Neural cell (in vitro differentiated cells): Measurements from ENCODE around the gene ZBTB12. TPM values are rescaled to one million over a fixed set of nuclear protein-coding genes. Genes with fewer than 3 reads are reported as not detected.

Experiments used
- H2AFZ ChIP-seq: fragments of 200-600, 300-800 bp; sonication (generic), shearing (Covaris generic); 2 replicates; pipeline ENCODE4 v1.6.0; 2014; ENCODE audit warnings: low read depth, mild to moderate bottlenecking, antibody characterized with exemption, low read length, moderate library complexity
- H3F3A ChIP-seq: fragments of 200-600 bp; shearing (Covaris generic); 2 replicates; pipeline ENCODE4 v1.6.1; 2016; ENCODE audit warnings: mild to moderate bottlenecking, moderate library complexity, mixed read lengths, antibody characterized with exemption, low read length; ENCODE audit not compliant: insufficient read depth, poor library complexity, severe bottlenecking
- H3K27ac ChIP-seq: fragments of 200-600, 300-800 bp; sonication (generic), shearing (Covaris generic); 2 replicates; pipeline ENCODE4 v1.5.1; 2014; ENCODE audit warnings: mild to moderate bottlenecking, low read length, moderate library complexity
- H3K27me3 ChIP-seq: fragments of 300-800, 200-600 bp; sonication (generic), shearing (Covaris generic); 2 replicates; pipeline ENCODE4 v1.6.0; 2014; ENCODE audit warnings: mild to moderate bottlenecking, low read depth, low read length, moderate library complexity; ENCODE audit not compliant: insufficient read depth
- H3K36me3 ChIP-seq: fragments of 300-800, 200-600 bp; sonication (generic), shearing (Covaris generic); 2 replicates; pipeline ENCODE4 v1.5.1; 2014; ENCODE audit warnings: mild to moderate bottlenecking, antibody characterized with exemption, low read length, moderate library complexity; ENCODE audit not compliant: insufficient read depth
- H3K4me2 ChIP-seq: fragments of 300-800, 200-600 bp; sonication (generic), shearing (Covaris generic); 2 replicates; pipeline ENCODE4 v1.6.0; 2014; ENCODE audit warnings: mild to moderate bottlenecking, low read length
- H3K4me3 ChIP-seq: fragments of 300-800, 200-600 bp; sonication (generic), shearing (Covaris generic); 2 replicates; pipeline ENCODE4 v1.5.1; 2014; ENCODE audit warnings: mild to moderate bottlenecking, low read length, moderate library complexity
- H3K79me2 ChIP-seq: fragments of 200-600 bp; shearing (Covaris generic); replicated peaks from 2 replicates; pipeline ENCODE4 v1.6.0; 2014; ENCODE audit warnings: mild to moderate bottlenecking, low read length, moderate library complexity; ENCODE audit not compliant: insufficient read depth
- H3K9ac ChIP-seq: fragments of 300-800, 200-600 bp; sonication (generic), shearing (Covaris generic); 2 replicates; pipeline ENCODE4 v1.6.1; 2016; ENCODE audit warnings: mild to moderate bottlenecking, low read length, mixed read lengths
- H3K9me2 ChIP-seq: fragments of 200-600 bp; shearing (Covaris generic); 2 replicates; pipeline ENCODE4 v1.6.1; 2016; ENCODE audit warnings: mild to moderate bottlenecking, low read length, mixed read lengths; ENCODE audit not compliant: insufficient read depth
- H3K9me3 ChIP-seq: fragments of 200-600, 300-800 bp; sonication (generic), shearing (Covaris generic); 2 replicates; pipeline ENCODE4 v1.6.1; 2016; ENCODE audit warnings: mild to moderate bottlenecking, mixed run types, low read length, moderate library complexity, mixed read lengths
- H4K20me1 ChIP-seq: fragments of 200-600 bp; shearing (Covaris generic); 2 replicates; pipeline ENCODE4 v1.6.1; 2016; ENCODE audit warnings: mild to moderate bottlenecking, mixed run types; ENCODE audit not compliant: insufficient read depth
- CTCF ChIP-seq: fragments of 450-650 bp; IDR thresholded peaks from 2 replicates; pipeline ENCODE4 v1.5.1; 2014; ENCODE audit warnings: antibody characterized with exemption, mild to moderate bottlenecking, moderate library complexity; ENCODE audit not compliant: poor library complexity, severe bottlenecking
- EP300 ChIP-seq: fragments of 450-650 bp; conservative IDR thresholded peaks from 2 replicates; pipeline ENCODE4 v1.6.1; 2014; ENCODE audit warnings: antibody characterized with exemption, mild to moderate bottlenecking, moderate library complexity; ENCODE audit not compliant: poor library complexity, severe bottlenecking
- EZH2 ChIP-seq: fragments of 200-600, 300-800 bp; shearing (Covaris generic), sonication (generic); IDR thresholded peaks from 2 replicates; pipeline ENCODE4 v1.6.1; 2014; ENCODE audit warnings: antibody characterized with exemption, low read length, borderline replicate concordance, mild to moderate bottlenecking; ENCODE audit not compliant: insufficient read depth, poor library complexity, severe bottlenecking
- MXI1 ChIP-seq: fragments of 450-650 bp; conservative IDR thresholded peaks from 2 replicates; pipeline ENCODE4 v1.6.1; 2014; ENCODE audit warnings: antibody characterized with exemption, mild to moderate bottlenecking; ENCODE audit not compliant: poor library complexity, severe bottlenecking
- POLR2AphosphoS5 ChIP-seq: IDR thresholded peaks from 2 replicates; pipeline ENCODE4 v1.6.1; 2012
- RAD21 ChIP-seq: fragments of 450-650 bp; conservative IDR thresholded peaks from 2 replicates; pipeline ENCODE4 v1.6.1; 2014; ENCODE audit warnings: antibody characterized with exemption, mild to moderate bottlenecking, moderate library complexity
- REST ChIP-seq: IDR thresholded peaks from 2 replicates; pipeline ENCODE4 v1.6.1; 2012; ENCODE audit warnings: borderline replicate concordance
- SMC3 ChIP-seq: fragments of 450-650 bp; conservative IDR thresholded peaks from 2 replicates; pipeline ENCODE4 v1.6.1; 2014; ENCODE audit warnings: antibody characterized with exemption, mild to moderate bottlenecking, moderate library complexity; ENCODE audit not compliant: poor library complexity
- TAF1 ChIP-seq: IDR thresholded peaks from 2 replicates; pipeline ENCODE4 v1.6.1; 2012; ENCODE audit warnings: low read depth
- polyA plus RNA-seq: library from polyadenylated mRNA; depleted of rRNA; stranded (reverse); fragments of >200 nt; gene quantifications from 2 replicates; pipeline ENCODE4 v1.2.3, GENCODE V29; 2014

The ZBTB12 gene
- polyA plus RNA-seq, 1 donor from 2014 or later, result 21.4 TPM

GRCh38 chr6:31948753-31949413 is 47.0 kb upstream of the ZBTB12 start:
- H3K27ac ChIP-seq, result no peak overlapping the region
- H3K79me2 ChIP-seq, result no peaks in the 10 kb centered on the region
- no peak overlapping the region for H3K4me3 ChIP-seq
- H3K9me2 ChIP-seq, result no peaks in the 10 kb centered on the region
- no peak overlapping the region for H3K4me2 ChIP-seq
- no peak for TF ChIP-seq SMC3
- TF ChIP-seq RAD21, result no peak
- no peak for TF ChIP-seq EZH2
- no peak for TF ChIP-seq POLR2AphosphoS5
- TF ChIP-seq MXI1, result no peak
- no peak for TF ChIP-seq EP300
- TF ChIP-seq CTCF, result no peak
- TF ChIP-seq TAF1, result no peak
- TF ChIP-seq REST, result no peak
- H3K27me3 ChIP-seq, result no peaks in the 10 kb centered on the region
- H3K9ac ChIP-seq, result no peak overlapping the region
- H3F3A ChIP-seq, result no peaks in the 10 kb centered on the region
- no peaks in the 10 kb centered on the region for H3K36me3 ChIP-seq
- no peaks in the 10 kb centered on the region for H3K9me3 ChIP-seq
- no peaks in the 10 kb centered on the region for H4K20me1 ChIP-seq
- no peak overlapping the region for H2AFZ ChIP-seq

- no peaks in the 10 kb centered on the region for H3K27me3 ChIP-seq
- H3K4me3 ChIP-seq, result no peak overlapping the region
- TF ChIP-seq EZH2 (no peak), MXI1 (no peak), SMC3 (no peak), RAD21 (no peak), POLR2AphosphoS5 (no peak), TAF1 (no peak)
- no peaks in the 10 kb centered on the region for H3F3A ChIP-seq
- no peak overlapping the region for H3K27ac ChIP-seq
- H3K4me2 ChIP-seq, result no peak overlapping the region
- no peaks in the 10 kb centered on the region for H3K36me3 ChIP-seq
- H4K20me1 ChIP-seq, result no peaks in the 10 kb centered on the region
- H3K9me2 ChIP-seq, result no peaks in the 10 kb centered on the region
- H3K9ac ChIP-seq, result no peak overlapping the region
- H2AFZ ChIP-seq, result no peak overlapping the region
- H3K9me3 ChIP-seq, result no peaks in the 10 kb centered on the region
- H3K79me2 ChIP-seq, result no peaks in the 10 kb centered on the region
Measured at GRCh38 chr6:31948306-31948705, 46.4 kb upstream of the ZBTB12 start.
